Keratinocyte (primary cell): ENCODE measurements around the gene TRIM28. TPM values are rescaled to one million over a fixed set of nuclear protein-coding genes. Genes with fewer than 3 reads are reported as not detected.

Source experiments
- DNase-seq: peaks from one replicate; pipeline ENCODE4 v3.0.0-alpha.2; 2011; ENCODE audit warnings: low read depth, missing footprints, low spot score
- FAIRE-seq: peaks from 2 replicates; lab custom pipeline; 2011; peaks lifted over from hg19 to GRCh38; lab: Jason Lieb, UNC
- H2AFZ ChIP-seq: 2 replicates; pipeline ENCODE4 v1.6.0; 2012; ENCODE audit warnings: low read length, control low read depth, inconsistent platforms; ENCODE audit not compliant: control insufficient read depth
- H3K27ac ChIP-seq: 2 replicates; pipeline ENCODE4 v1.5.1; 2011; ENCODE audit warnings: low read length; ENCODE audit not compliant: control insufficient read depth, insufficient read depth
- H3K27me3 ChIP-seq: 3 replicates; pipeline ENCODE4 v1.6.0; 2011; ENCODE audit warnings: low read length; ENCODE audit not compliant: control insufficient read depth, insufficient read depth; ENCODE audit errors: extremely low read depth
- H3K36me3 ChIP-seq, 2 experiments: 2 replicates in 1 of 2; 3 replicates in 1 of 2; pipeline ENCODE4 v1.5.1; 2011; ENCODE audit warnings: low read length in 2 of 2, mild to moderate bottlenecking in 1 of 2; ENCODE audit not compliant: control insufficient read depth in 2 of 2, insufficient read depth in 2 of 2; ENCODE audit errors: extremely low read depth in 1 of 2
- H3K4me1 ChIP-seq: 3 replicates; pipeline ENCODE4 v1.5.1; 2011; ENCODE audit warnings: low read length; ENCODE audit not compliant: control insufficient read depth, insufficient read depth; ENCODE audit errors: extremely low read depth
- H3K4me2 ChIP-seq: 3 replicates; pipeline ENCODE4 v1.6.0; 2011; ENCODE audit warnings: low read depth, low read length; ENCODE audit not compliant: control insufficient read depth, insufficient read depth; ENCODE audit errors: extremely low read depth
- H3K4me3 ChIP-seq, 3 experiments: fragments of 200-600 bp in 1 of 3; sonication (generic) in 1 of 3; 2 replicates in 2 of 3; 3 replicates in 1 of 3; pipeline ENCODE4 v1.5.1; 2011 to 2016; ENCODE audit warnings: low read length in 3 of 3, mild to moderate bottlenecking in 3 of 3, control low read depth in 2 of 3, inconsistent platforms in 1 of 3, low read depth in 1 of 3, mixed read lengths in 1 of 3, mixed run types in 1 of 3, moderate library complexity in 1 of 3; ENCODE audit not compliant: control insufficient read depth in 2 of 3, insufficient read depth in 2 of 3; ENCODE audit errors: extremely low read depth in 1 of 3
- H3K79me2 ChIP-seq: 2 replicates; pipeline ENCODE4 v1.6.0; 2012; ENCODE audit warnings: low read length; ENCODE audit not compliant: control insufficient read depth, insufficient read depth
- H3K9ac ChIP-seq: 3 replicates; pipeline ENCODE4 v1.6.0; 2011; ENCODE audit warnings: low read length; ENCODE audit not compliant: control insufficient read depth, insufficient read depth; ENCODE audit errors: extremely low read depth
- H3K9me1 ChIP-seq: 3 replicates; pipeline ENCODE4 v1.6.0; 2011; ENCODE audit warnings: low read length; ENCODE audit not compliant: control insufficient read depth, insufficient read depth; ENCODE audit errors: extremely low read depth
- H3K9me3 ChIP-seq: 2 replicates; pipeline ENCODE4 v1.5.1; 2012; ENCODE audit warnings: low read depth, low read length; ENCODE audit not compliant: control insufficient read depth
- H4K20me1 ChIP-seq: 3 replicates; pipeline ENCODE4 v1.6.0; 2011; ENCODE audit warnings: low read length; ENCODE audit not compliant: control insufficient read depth, insufficient read depth; ENCODE audit errors: extremely low read depth
- EZH2 ChIP-seq: IDR thresholded peaks from one replicate; pipeline ENCODE4 v1.6.1; 2012; ENCODE audit warnings: inconsistent platforms, mild to moderate bottlenecking, low read length, moderate library complexity
- dilution Hi-C: fragments of 300-500 bp; cut with MboI; formaldehyde crosslinking; loops from one replicate; pipeline ENCODE4 v1.7.0; 2020; ENCODE audit warnings: low sequenced_read_pairs; ENCODE audit not compliant: extremely low pct_ligation_motif_present
- polyA plus RNA-seq, 5 experiments: library from polyadenylated mRNA; depleted of rRNA in 3 of 5; stranded (reverse) in 3 of 5; stranded (forward) in 1 of 5; unstranded in 1 of 5; fragments of >200 nt; gene quantifications; 1 replicate in 1 of 5; 2 replicates in 3 of 5; 3 replicates in 1 of 5; pipeline versions ENCODE4 v1.2.1 to v1.2.3, GENCODE V29; 2011 to 2012; ENCODE audit warnings: missing spikeins in 2 of 5, low read depth in 1 of 5, low replicate concordance in 1 of 5
- TF ChIP-seq, protein P1 (sequence below), 3 experiments: IDR thresholded peaks in 1 of 3; conservative IDR thresholded peaks in 1 of 3; optimal IDR thresholded peaks in 1 of 3; 2 replicates in 2 of 3; 3 replicates in 1 of 3; pipeline versions ENCODE3 to v1.5.1; 2011; ENCODE audit warnings: low read length in 3 of 3, mild to moderate bottlenecking in 3 of 3, moderate library complexity in 2 of 3, control low read depth in 1 of 3, inconsistent platforms in 1 of 3; ENCODE audit not compliant: insufficient read depth in 2 of 3; ENCODE audit errors: extremely low read depth in 1 of 3

Gene TRIM28
- polyA plus RNA-seq, 1 donor (not counting 4 experiments of a cell fraction or from before 2014, with no cell fraction given) = 290 TPM

DNA sequence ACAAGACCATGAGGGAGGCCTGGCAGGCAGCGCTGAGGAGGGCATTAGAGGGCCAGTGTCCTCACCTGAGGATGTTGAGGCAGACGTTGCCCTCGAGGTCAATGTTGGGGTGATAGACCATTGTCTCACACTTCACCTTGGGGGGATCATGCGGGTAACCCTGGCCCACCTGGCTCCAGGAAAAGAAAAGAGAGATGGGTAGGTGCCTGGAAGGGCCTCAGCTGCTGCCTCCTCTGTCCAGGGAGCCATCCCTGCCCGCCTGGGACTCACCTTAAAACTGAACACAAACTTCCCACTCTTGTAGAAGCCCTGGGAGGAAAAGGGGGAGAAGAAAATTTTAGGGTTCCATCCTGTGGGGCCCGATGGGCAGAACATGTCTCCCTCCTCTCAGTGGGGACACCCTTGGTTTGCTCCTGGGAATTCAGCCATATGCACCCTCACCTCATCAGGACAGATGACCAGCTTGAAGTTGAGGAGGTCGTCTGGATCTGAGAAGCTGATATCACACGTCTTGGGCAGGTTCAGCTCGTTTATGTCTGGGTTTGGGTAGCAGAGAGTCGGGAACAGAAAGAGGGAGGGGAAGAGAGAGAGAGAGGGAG, 12.9 kb downstream of the TRIM28 start:
- no peaks in the 10 kb centered on the region for H3K9me3 ChIP-seq
- H3K27ac ChIP-seq = peak overlapping the region; percentile 86
- TF ChIP-seq, protein P1, sequence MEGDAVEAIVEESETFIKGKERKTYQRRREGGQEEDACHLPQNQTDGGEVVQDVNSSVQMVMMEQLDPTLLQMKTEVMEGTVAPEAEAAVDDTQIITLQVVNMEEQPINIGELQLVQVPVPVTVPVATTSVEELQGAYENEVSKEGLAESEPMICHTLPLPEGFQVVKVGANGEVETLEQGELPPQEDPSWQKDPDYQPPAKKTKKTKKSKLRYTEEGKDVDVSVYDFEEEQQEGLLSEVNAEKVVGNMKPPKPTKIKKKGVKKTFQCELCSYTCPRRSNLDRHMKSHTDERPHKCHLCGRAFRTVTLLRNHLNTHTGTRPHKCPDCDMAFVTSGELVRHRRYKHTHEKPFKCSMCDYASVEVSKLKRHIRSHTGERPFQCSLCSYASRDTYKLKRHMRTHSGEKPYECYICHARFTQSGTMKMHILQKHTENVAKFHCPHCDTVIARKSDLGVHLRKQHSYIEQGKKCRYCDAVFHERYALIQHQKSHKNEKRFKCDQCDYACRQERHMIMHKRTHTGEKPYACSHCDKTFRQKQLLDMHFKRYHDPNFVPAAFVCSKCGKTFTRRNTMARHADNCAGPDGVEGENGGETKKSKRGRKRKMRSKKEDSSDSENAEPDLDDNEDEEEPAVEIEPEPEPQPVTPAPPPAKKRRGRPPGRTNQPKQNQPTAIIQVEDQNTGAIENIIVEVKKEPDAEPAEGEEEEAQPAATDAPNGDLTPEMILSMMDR (optimal IDR thresholded peaks at IDR 0.05 in 1 of 3, IDR thresholded peaks at IDR 0.05 in 1 of 3, conservative IDR thresholded peaks at IDR 0.05 in 1 of 3; ENCODE audit: extremely low read depth in 1 of 3, insufficient read depth in 2 of 3, low read length in 3 of 3) = no peak
- TF ChIP-seq EZH2 = no peak
- H3K9ac ChIP-seq = peak overlapping the region; percentile 98
- FAIRE-seq (no peak), DNase-seq (no peak)
- peak overlapping the region; percentile 93 to 98 (median 95) for H3K4me3 ChIP-seq
- H3K79me2 ChIP-seq = peaks cover 42% of the 10 kb centered on the region
- H3K27me3 ChIP-seq = no peaks in the 10 kb centered on the region
- no peaks in the 10 kb centered on the region for H4K20me1 ChIP-seq
- peak overlapping the region; percentile 95 for H3K4me2 ChIP-seq
- dilution Hi-C loops = no loop called here
- H3K4me1 ChIP-seq = peaks cover 35% of the 10 kb centered on the region
- no peak overlapping the region for H2AFZ ChIP-seq
- H3K9me1 ChIP-seq = no peaks in the 10 kb centered on the region
- peaks cover 19 to 20% of the 10 kb centered on the region in 2 experiments for H3K36me3 ChIP-seq

DNA sequence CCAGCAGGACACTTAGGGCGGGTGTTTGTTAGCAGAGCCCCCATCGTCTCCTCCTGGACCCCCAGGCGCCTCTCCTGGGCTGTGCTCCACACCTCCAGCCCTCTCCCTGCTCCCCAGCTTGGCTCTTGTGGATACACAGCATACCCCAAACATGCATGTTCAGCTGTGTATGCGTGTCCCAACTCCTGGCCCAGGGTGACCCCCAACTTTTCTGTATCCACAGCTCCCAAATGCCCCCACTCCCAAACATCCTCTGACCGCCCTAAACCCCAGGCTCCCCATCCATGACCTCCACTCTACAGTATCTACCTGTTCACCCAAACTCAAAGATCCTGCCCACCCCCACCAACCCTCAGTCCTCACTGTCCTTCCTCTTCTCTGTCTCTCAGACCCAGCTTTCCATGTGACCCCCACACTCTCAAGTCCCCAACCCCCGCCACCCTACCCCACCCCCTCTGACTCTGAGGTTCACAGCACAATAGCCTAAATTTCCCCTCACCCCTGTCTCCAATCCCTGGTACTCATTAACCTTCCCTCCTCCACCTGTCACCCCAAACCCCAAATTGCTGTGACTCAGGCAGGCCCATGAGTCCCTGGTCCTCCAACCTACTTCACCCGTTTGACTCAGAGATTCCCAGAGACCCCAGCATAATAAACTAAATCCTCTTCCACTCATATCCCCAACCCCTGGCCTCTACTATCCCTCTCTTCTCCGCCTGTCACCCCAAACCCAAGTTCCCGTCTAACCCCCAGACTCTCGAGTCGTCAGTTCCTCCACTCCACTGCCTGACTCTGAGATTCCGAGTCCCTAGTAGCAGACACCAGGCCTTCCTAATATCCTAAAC, 13.6 kb downstream of the TRIM28 start:
- Histone ChIP-seq H3K9ac (peak overlapping the region; percentile 98), H3K4me2 (peak overlapping the region; percentile 95), H3K27ac (peak overlapping the region; percentile 86), H3K9me3 (no peaks in the 10 kb centered on the region), H2AFZ (no peak overlapping the region), H3K27me3 (no peaks in the 10 kb centered on the region), H3K36me3 (peaks cover 17% of the 10 kb centered on the region in 2 experiments), H4K20me1 (no peaks in the 10 kb centered on the region), H3K9me1 (no peaks in the 10 kb centered on the region), H3K79me2 (peaks cover 42% of the 10 kb centered on the region), H3K4me1 (peaks cover 42% of the 10 kb centered on the region), H3K4me3 (peak overlapping the region; percentile 93 to 98 (median 95))
- TF ChIP-seq EZH2 = no peak
- TF ChIP-seq, protein P1 (optimal IDR thresholded peaks at IDR 0.05 in 1 of 3, IDR thresholded peaks at IDR 0.05 in 1 of 3, conservative IDR thresholded peaks at IDR 0.05 in 1 of 3; ENCODE audit: extremely low read depth in 1 of 3, insufficient read depth in 2 of 3, low read length in 3 of 3) = no peak
- FAIRE-seq (no peak), DNase-seq (no peak)
- dilution Hi-C loops = no loop called here
